Naive B cell (primary cell): ENCODE measurements around the gene GCSH. TPM values are rescaled to one million over a fixed set of nuclear protein-coding genes. Genes with fewer than 3 reads are reported as not detected.
"Not testable (repeated sequence)": the region's sequence is repeated elsewhere in the genome, so short reads cannot be mapped to it uniquely, and the experiment has no call there.

Experiments
- ATAC-seq, 2 donors: fragments of 150-1000 bp; cut with Tn5 transposase; 2 replicates each; pipeline ENCODE4 v1.10.0; 2021; ENCODE audit warnings: low read depth in 2 of 2, mild to moderate bottlenecking in 2 of 2, moderate library complexity in 2 of 2
- DNase-seq: peaks from one replicate; pipeline ENCODE4 v3.0.0; 2022
- H3K27ac Mint-ChIP-seq, 6 donors: one replicate each; pipeline ENCODE4 v1.8.0; 2020 to 2022; ENCODE audit warnings: mild to moderate bottlenecking in 6 of 6, mixed read lengths in 6 of 6, moderate library complexity in 5 of 6, inconsistent platforms in 2 of 6
- H3K27me3 Mint-ChIP-seq, 3 donors: one replicate each; pipeline ENCODE4 v1.8.0; 2021 to 2022; ENCODE audit warnings: mixed read lengths in 3 of 3, mild to moderate bottlenecking in 1 of 3
- H3K36me3 Mint-ChIP-seq, 2 donors: one replicate each; pipeline ENCODE4 v1.8.0; 2020 to 2022; ENCODE audit warnings: mixed read lengths in 2 of 2, inconsistent platforms in 1 of 2, mild to moderate bottlenecking in 1 of 2
- H3K4me1 Mint-ChIP-seq, 3 donors: one replicate each; pipeline ENCODE4 v1.8.0; 2020 to 2022; ENCODE audit warnings: mixed read lengths in 3 of 3, inconsistent platforms in 1 of 3, mild to moderate bottlenecking in 1 of 3, moderate library complexity in 1 of 3
- H3K4me3 Mint-ChIP-seq, 8 donors: one replicate each; pipeline ENCODE4 v1.8.0; 2020 to 2022; ENCODE audit warnings: mild to moderate bottlenecking in 8 of 8, mixed read lengths in 8 of 8, moderate library complexity in 8 of 8, inconsistent platforms in 2 of 8
- H3K9me3 Mint-ChIP-seq, 7 donors: one replicate each; pipeline ENCODE4 v1.8.0; 2020 to 2022; ENCODE audit warnings: mixed read lengths in 7 of 7, mild to moderate bottlenecking in 5 of 7, inconsistent platforms in 2 of 7, moderate library complexity in 1 of 7
- polyA plus RNA-seq, 6 donors: library from polyadenylated mRNA; unstranded; fragments of 300-500 nt; fragmentation: Illumina TruSeq; gene quantifications; one replicate each; pipeline ENCODE4 v1.2.3, GENCODE V29; 2021; ENCODE audit warnings: low read depth in 6 of 6

The GCSH gene
- polyA plus RNA-seq, 6 donors from 2014 or later, result 3.7 to 12.7 (median 6.2) TPM

GRCh38 chr16:81121474-81121990 lies 25.3 kb upstream of the GCSH start:
- DNase-seq (no peak), ATAC-seq (no peak)
- H3K9me3 Mint-ChIP-seq, result no peaks in the 10 kb centered on the region
- peaks cover 0 to 5% (median 0%) of the 10 kb centered on the region in 3 donors for H3K4me1 Mint-ChIP-seq
- H3K36me3 Mint-ChIP-seq, result no peaks in the 10 kb centered on the region
- no peak overlapping the region for H3K4me3 Mint-ChIP-seq
- peaks cover 0 to 10% (median 4%) of the 10 kb centered on the region in 3 donors for H3K27me3 Mint-ChIP-seq
- H3K27ac Mint-ChIP-seq, result no peak overlapping the region

GRCh38 chr16:81117436-81117835 lies 21.2 kb upstream of the GCSH start:
- no peak overlapping the region for H3K27ac Mint-ChIP-seq
- no peak for ATAC-seq
- H3K27me3 Mint-ChIP-seq, result peaks cover 0 to 15% (median 5%) of the 10 kb centered on the region in 3 donors
- H3K4me1 Mint-ChIP-seq, result peaks cover 0 to 5% (median 0%) of the 10 kb centered on the region in 3 donors
- no peak for DNase-seq
- H3K4me3 Mint-ChIP-seq, result peak overlapping the region in 1 of 8 donors; percentile 42
- peaks cover 0 to 2% (median 0%) of the 10 kb centered on the region in 7 donors for H3K9me3 Mint-ChIP-seq
- H3K36me3 Mint-ChIP-seq, result no peaks in the 10 kb centered on the region

- no peak overlapping the region for H3K27ac Mint-ChIP-seq
- peaks cover 0 to 5% (median 0%) of the 10 kb centered on the region in 3 donors for H3K4me1 Mint-ChIP-seq
- H3K27me3 Mint-ChIP-seq, result peaks cover 6 to 24% (median 13%) of the 10 kb centered on the region in 3 donors
- no peak for DNase-seq
- no peaks in the 10 kb centered on the region for H3K36me3 Mint-ChIP-seq
- no peak for ATAC-seq
- H3K4me3 Mint-ChIP-seq, result no peak overlapping the region
- H3K9me3 Mint-ChIP-seq, result peaks cover 0 to 3% (median 0%) of the 10 kb centered on the region in 7 donors
These were observed 20.1 kb upstream of the GCSH start for GRCh38 chr16:81116285-81116684.

GRCh38 chr16:81112453-81112852 lies 16.3 kb upstream of the GCSH start:
- DNase-seq, result no peak
- ATAC-seq, result no peak
- Mint-ChIP-seq H3K27ac (no peak overlapping the region), H3K4me1 (no peaks in the 10 kb centered on the region), H3K9me3 (peaks cover 0 to 3% (median 0%) of the 10 kb centered on the region in 7 donors), H3K36me3 (no peaks in the 10 kb centered on the region), H3K4me3 (no peak overlapping the region), H3K27me3 (peaks cover 12 to 53% (median 42%) of the 10 kb centered on the region in 3 donors)

GRCh38 chr16:81109274-81109673 lies 13.1 kb upstream of the GCSH start:
- not testable (repeated sequence) for DNase-seq, H3K36me3 Mint-ChIP-seq, H3K4me1 Mint-ChIP-seq, H3K27ac Mint-ChIP-seq, H3K9me3 Mint-ChIP-seq, H3K4me3 Mint-ChIP-seq, ATAC-seq
- peaks cover 12 to 51% (median 46%) of the 10 kb centered on the region in 3 donors for H3K27me3 Mint-ChIP-seq

GRCh38 chr16:81107511-81107910 lies 11.3 kb upstream of the GCSH start:
- DNase-seq (no peak), ATAC-seq (no peak)
- H3K4me1 Mint-ChIP-seq, result no peaks in the 10 kb centered on the region
- peaks cover 0 to 2% (median 0%) of the 10 kb centered on the region in 7 donors for H3K9me3 Mint-ChIP-seq
- peak overlapping the region in 1 of 8 donors; percentile 62 for H3K4me3 Mint-ChIP-seq
- no peak overlapping the region for H3K27ac Mint-ChIP-seq
- no peaks in the 10 kb centered on the region for H3K36me3 Mint-ChIP-seq
- peaks cover 17 to 57% (median 52%) of the 10 kb centered on the region in 3 donors for H3K27me3 Mint-ChIP-seq

- H3K4me3 Mint-ChIP-seq, result peak overlapping the region in 1 of 8 donors; percentile 62
- H3K4me1 Mint-ChIP-seq, result no peaks in the 10 kb centered on the region
- no peaks in the 10 kb centered on the region for H3K9me3 Mint-ChIP-seq
- H3K27me3 Mint-ChIP-seq, result peaks cover 15 to 54% (median 47%) of the 10 kb centered on the region in 3 donors
- H3K27ac Mint-ChIP-seq, result no peak overlapping the region
- DNase-seq (no peak), ATAC-seq (no peak)
- H3K36me3 Mint-ChIP-seq, result no peaks in the 10 kb centered on the region
These were observed 10.8 kb upstream of the GCSH start for GRCh38 chr16:81106826-81107503.

- Mint-ChIP-seq H3K9me3 (no peaks in the 10 kb centered on the region), H3K27me3 (peaks cover 11 to 55% (median 42%) of the 10 kb centered on the region in 3 donors), H3K27ac (no peak overlapping the region), H3K4me1 (no peaks in the 10 kb centered on the region), H3K36me3 (no peaks in the 10 kb centered on the region), H3K4me3 (no peak overlapping the region)
- no peak for DNase-seq
- no peak for ATAC-seq
These were observed 9.8 kb upstream of the GCSH start for GRCh38 chr16:81105946-81106345.

GRCh38 chr16:81101702-81102101 lies 5.5 kb upstream of the GCSH start:
- H3K36me3 Mint-ChIP-seq, result no peaks in the 10 kb centered on the region
- peaks cover 5 to 16% (median 10%) of the 10 kb centered on the region in 3 donors for H3K27me3 Mint-ChIP-seq
- ATAC-seq (no peak), DNase-seq (no peak)
- no peak overlapping the region for H3K27ac Mint-ChIP-seq
- H3K4me1 Mint-ChIP-seq, result peaks cover under 1 to 1% (median under 1%) of the 10 kb centered on the region in 3 donors
- no peak overlapping the region for H3K4me3 Mint-ChIP-seq
- peaks cover 0 to under 1% (median 0%) of the 10 kb centered on the region in 7 donors for H3K9me3 Mint-ChIP-seq

- peaks cover 0 to 5% (median 0%) of the 10 kb centered on the region in 7 donors for H3K9me3 Mint-ChIP-seq
- H3K27ac Mint-ChIP-seq, result no peak overlapping the region
- no peak overlapping the region for H3K4me3 Mint-ChIP-seq
These were observed 3.8 kb upstream of the GCSH start for GRCh38 chr16:81099958-81100357.

GRCh38 chr16:81097230-81097629 lies 1.0 kb upstream of the GCSH start:
- Mint-ChIP-seq H3K9me3 (peaks cover 0 to 5% (median 0%) of the 10 kb centered on the region in 7 donors), H3K4me3 (peak overlapping the region in 1 of 8 donors; percentile 24), H3K4me1 (peaks cover 9 to 18% (median 15%) of the 10 kb centered on the region in 3 donors), H3K27ac (no peak overlapping the region), H3K27me3 (peaks cover 0 to 8% (median 0%) of the 10 kb centered on the region in 3 donors), H3K36me3 (no peaks in the 10 kb centered on the region)
- DNase-seq (no peak), ATAC-seq (no peak)

More at GRCh38 chr16:81099958-81100357, 3.8 kb upstream of the GCSH start:
- no peaks in the 10 kb centered on the region for H3K36me3 Mint-ChIP-seq
- H3K27me3 Mint-ChIP-seq, result peaks cover 5 to 16% (median 10%) of the 10 kb centered on the region in 3 donors
- DNase-seq, result no peak
- ATAC-seq, result no peak
- peaks cover 5 to 12% (median 6%) of the 10 kb centered on the region in 3 donors for H3K4me1 Mint-ChIP-seq

- H3K36me3 Mint-ChIP-seq, result no peaks in the 10 kb centered on the region
- peaks cover 9 to 18% (median 15%) of the 10 kb centered on the region in 3 donors for H3K4me1 Mint-ChIP-seq
- peaks cover 0 to 5% (median 0%) of the 10 kb centered on the region in 7 donors for H3K9me3 Mint-ChIP-seq
- ATAC-seq (no peak), DNase-seq (no peak)
- H3K4me3 Mint-ChIP-seq, result peak overlapping the region; percentile 71 to 91 (median 85)
- peak overlapping the region in 4 of 6 donors; percentile 16 to 82 (median 52) for H3K27ac Mint-ChIP-seq
- H3K27me3 Mint-ChIP-seq, result peaks cover 0 to 3% (median 0%) of the 10 kb centered on the region in 3 donors
These were observed 567 bp upstream of the GCSH start for GRCh38 chr16:81096715-81097208.

- no peak for ATAC-seq
- H3K27ac Mint-ChIP-seq, result no peak overlapping the region
- H3K4me1 Mint-ChIP-seq, result peaks cover 9 to 18% (median 15%) of the 10 kb centered on the region in 3 donors
- H3K9me3 Mint-ChIP-seq, result peaks cover 0 to 5% (median 0%) of the 10 kb centered on the region in 7 donors
- H3K36me3 Mint-ChIP-seq, result no peaks in the 10 kb centered on the region
- no peak for DNase-seq
- H3K27me3 Mint-ChIP-seq, result no peaks in the 10 kb centered on the region
- H3K4me3 Mint-ChIP-seq, result peak overlapping the region; percentile 66 to 87 (median 79)
These were observed 592 bp downstream of the GCSH start for GRCh38 chr16:81095653-81095952.

GRCh38 chr16:81094771-81095251 lies 1.4 kb downstream of the GCSH start:
- Mint-ChIP-seq H3K4me1 (peaks cover 9 to 18% (median 15%) of the 10 kb centered on the region in 3 donors), H3K27me3 (no peaks in the 10 kb centered on the region), H3K4me3 (peak overlapping the region; percentile 75 to 87 (median 80)), H3K9me3 (peaks cover 0 to 5% (median 0%) of the 10 kb centered on the region in 7 donors), H3K36me3 (no peaks in the 10 kb centered on the region), H3K27ac (no peak overlapping the region)
- DNase-seq (no peak), ATAC-seq (no peak)
